HG03097 (cell line): ENCODE data around the gene USP9X.
"Not testable (repeated sequence)": the region's sequence is repeated elsewhere in the genome, so short reads cannot be mapped to it uniquely, and the experiment has no call there.

Source experiments
- ATAC-seq: cut with Tn5 transposase; IDR thresholded peaks from one replicate; pipeline ENCODE4 v1.9.1; 2021; ENCODE audit not compliant: unreplicated experiment, low FRiP score

The USP9X gene

GRCh38 chrX:41180194-41180908, 95.1 kb downstream of the USP9X start:
- peak; percentile 52 for ATAC-seq

- no peak for ATAC-seq
These were observed 99.1 kb downstream of the USP9X start for GRCh38 chrX:41184312-41184711.

GRCh38 chrX:41186946-41187345, 101.7 kb downstream of the USP9X start:
- ATAC-seq: not testable (repeated sequence)

GRCh38 chrX:41189156-41189555, 103.9 kb downstream of the USP9X start:
- ATAC-seq: no peak

GRCh38 chrX:41192880-41193279, 107.6 kb downstream of the USP9X start:
- no peak for ATAC-seq

- no peak for ATAC-seq
These were observed 113.2 kb downstream of the USP9X start for GRCh38 chrX:41198410-41198809.

- no peak for ATAC-seq
These were observed 115.5 kb downstream of the USP9X start for GRCh38 chrX:41200785-41201184.

- ATAC-seq: no peak
These were observed 124.6 kb downstream of the USP9X start for GRCh38 chrX:41209853-41210252.

GRCh38 chrX:41224605-41225004, 139.4 kb downstream of the USP9X start:
- ATAC-seq: no peak

- no peak for ATAC-seq
These were observed 148.7 kb downstream of the USP9X start for GRCh38 chrX:41233988-41234387.

GRCh38 chrX:41234471-41234870, 149.2 kb downstream of the USP9X start:
- not testable (repeated sequence) for ATAC-seq

- no peak for ATAC-seq
These were observed 149.7 kb downstream of the USP9X start for GRCh38 chrX:41234962-41235361.

GRCh38 chrX:41236629-41237028, 151.4 kb downstream of the USP9X start:
- no peak for ATAC-seq

- no peak for ATAC-seq
These were observed 155.3 kb downstream of the USP9X start for GRCh38 chrX:41240509-41240908.

GRCh38 chrX:41241962-41242361, 156.7 kb downstream of the USP9X start:
- ATAC-seq: no peak

GRCh38 chrX:41245641-41246040, 160.4 kb downstream of the USP9X start:
- no peak for ATAC-seq

GRCh38 chrX:41250867-41251266, 165.6 kb downstream of the USP9X start:
- ATAC-seq: no peak

- no peak for ATAC-seq
These were observed 172.6 kb downstream of the USP9X start for GRCh38 chrX:41257801-41258200.

GRCh38 chrX:41258226-41258625, 173.0 kb downstream of the USP9X start:
- no peak for ATAC-seq

GRCh38 chrX:41258871-41259270, 173.6 kb downstream of the USP9X start:
- no peak for ATAC-seq

- no peak for ATAC-seq
These were observed 174.3 kb downstream of the USP9X start for GRCh38 chrX:41259516-41259915.

- ATAC-seq: no peak
These were observed 180.4 kb downstream of the USP9X start for GRCh38 chrX:41265615-41266014.

GRCh38 chrX:41273638-41274037, 188.4 kb downstream of the USP9X start:
- no peak for ATAC-seq
